Measurements from ENCODE around the gene CCPG1.

Gene CCPG1

GRCh38 chr15:55319537-55320237, 88.5 kb downstream of the CCPG1 start:
- Histone ChIP-seq H3K9ac (ENCODE audit: low read depth, low read length) (peak overlapping the region; percentile 86; the same call in 1 of the 2 replicates), H3K27me3 (ENCODE audit: control insufficient read depth, insufficient read depth, low read length) (no peaks in the 10 kb centered on the region), H3K4me1 (ENCODE audit: control insufficient read depth, insufficient read depth, low read length) (peaks cover 13% of the 10 kb centered on the region), H3K36me3 (ENCODE audit: control insufficient read depth, insufficient read depth, low read length) (no peaks in the 10 kb centered on the region; the same call in 1 of the 2 replicates), H3K4me3 (ENCODE audit: low read depth, low read length) (peak overlapping the region; percentile 93), H3K27ac (ENCODE audit: low read depth, low read length) (peak overlapping the region; percentile 85), H3K9me3 (ENCODE audit: control insufficient read depth, insufficient read depth, low read length) (no peaks in the 10 kb centered on the region)

- Histone ChIP-seq H3K9me3 (ENCODE audit: control insufficient read depth, insufficient read depth, low read length) (no peaks in the 10 kb centered on the region), H3K4me3 (ENCODE audit: low read depth, low read length) (peak within 1 kb of the TSS; percentile 93), H3K27ac (ENCODE audit: low read depth, low read length) (peak within 1 kb of the TSS; percentile 85), H3K36me3 (ENCODE audit: control insufficient read depth, insufficient read depth, low read length) (no peaks in the 10 kb centered on the region; the same call in 1 of the 2 replicates), H3K4me1 (ENCODE audit: control insufficient read depth, insufficient read depth, low read length) (peaks cover 6% of the 10 kb centered on the region; the same call in 1 of the 2 replicates), H3K27me3 (ENCODE audit: control insufficient read depth, insufficient read depth, low read length) (no peaks in the 10 kb centered on the region), H3K9ac (ENCODE audit: low read depth, low read length) (peak within 1 kb of the TSS; percentile 86)
Observed at GRCh38 chr15:55318588-55319494, 89.3 kb downstream of the CCPG1 start, which contains the start of the genes PIGB and PIGBOS1. Gene PIGB, plus strand, starts transcription at chr15:55319222. Its CDS starts 29 bp downstream, at chr15:55319251. Gene PIGBOS1, minus strand, starts transcription at chr15:55319123. Its CDS starts 1,331 bp downstream, at chr15:55317792.

Data from HUES48 (cell line).